ENCODE results near the gene AGER. TPM values are rescaled to one million over a fixed set of nuclear protein-coding genes. Genes with fewer than 3 reads are reported as not detected.

Gene AGER
- total and polyA plus RNA-seq, 9 donors = 3.4 to 12.8 (median 7.9) TPM

DNA sequence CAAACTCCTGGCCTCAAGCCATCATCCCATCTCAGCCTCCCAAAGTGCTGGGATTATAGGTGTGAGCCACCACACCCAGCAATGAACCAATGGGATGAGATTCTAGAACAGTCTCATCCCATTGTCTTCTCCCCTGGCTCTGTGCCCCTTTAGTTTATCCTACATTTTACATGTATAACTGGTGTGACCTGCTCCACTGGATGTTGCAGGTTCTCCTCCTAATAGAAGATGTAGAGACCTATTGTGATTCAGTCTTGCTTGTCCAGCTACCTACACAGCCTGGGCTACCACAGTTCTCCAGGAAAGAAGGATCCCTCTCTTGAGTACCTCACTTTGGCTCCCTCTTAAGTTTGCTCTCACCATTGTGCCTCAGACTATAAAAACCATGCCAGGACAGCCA lies 51.9 kb downstream of the AGER start:
- no peak overlapping the region for H3K4me3 ChIP-seq
- TF ChIP-seq POLR2A (IDR thresholded peaks at IDR 0.05) (no peak), EP300 (IDR thresholded peaks at IDR 0.05) (no peak)
- TF ChIP-seq, protein P1, sequence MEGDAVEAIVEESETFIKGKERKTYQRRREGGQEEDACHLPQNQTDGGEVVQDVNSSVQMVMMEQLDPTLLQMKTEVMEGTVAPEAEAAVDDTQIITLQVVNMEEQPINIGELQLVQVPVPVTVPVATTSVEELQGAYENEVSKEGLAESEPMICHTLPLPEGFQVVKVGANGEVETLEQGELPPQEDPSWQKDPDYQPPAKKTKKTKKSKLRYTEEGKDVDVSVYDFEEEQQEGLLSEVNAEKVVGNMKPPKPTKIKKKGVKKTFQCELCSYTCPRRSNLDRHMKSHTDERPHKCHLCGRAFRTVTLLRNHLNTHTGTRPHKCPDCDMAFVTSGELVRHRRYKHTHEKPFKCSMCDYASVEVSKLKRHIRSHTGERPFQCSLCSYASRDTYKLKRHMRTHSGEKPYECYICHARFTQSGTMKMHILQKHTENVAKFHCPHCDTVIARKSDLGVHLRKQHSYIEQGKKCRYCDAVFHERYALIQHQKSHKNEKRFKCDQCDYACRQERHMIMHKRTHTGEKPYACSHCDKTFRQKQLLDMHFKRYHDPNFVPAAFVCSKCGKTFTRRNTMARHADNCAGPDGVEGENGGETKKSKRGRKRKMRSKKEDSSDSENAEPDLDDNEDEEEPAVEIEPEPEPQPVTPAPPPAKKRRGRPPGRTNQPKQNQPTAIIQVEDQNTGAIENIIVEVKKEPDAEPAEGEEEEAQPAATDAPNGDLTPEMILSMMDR (IDR thresholded peaks at IDR 0.05) = no peak
- H3K36me3 ChIP-seq = no peaks in the 10 kb centered on the region
- no peaks in the 10 kb centered on the region for H3K9me3 ChIP-seq
- H3K27me3 ChIP-seq = no peaks in the 10 kb centered on the region
- peaks cover 14% of the 10 kb centered on the region for H3K4me1 ChIP-seq (ENCODE audit: insufficient read depth)
- intact Hi-C loops (cut with DNase I) = no loop called here
- no peak for DNase-seq
- H3K27ac ChIP-seq = no peak overlapping the region

DNA sequence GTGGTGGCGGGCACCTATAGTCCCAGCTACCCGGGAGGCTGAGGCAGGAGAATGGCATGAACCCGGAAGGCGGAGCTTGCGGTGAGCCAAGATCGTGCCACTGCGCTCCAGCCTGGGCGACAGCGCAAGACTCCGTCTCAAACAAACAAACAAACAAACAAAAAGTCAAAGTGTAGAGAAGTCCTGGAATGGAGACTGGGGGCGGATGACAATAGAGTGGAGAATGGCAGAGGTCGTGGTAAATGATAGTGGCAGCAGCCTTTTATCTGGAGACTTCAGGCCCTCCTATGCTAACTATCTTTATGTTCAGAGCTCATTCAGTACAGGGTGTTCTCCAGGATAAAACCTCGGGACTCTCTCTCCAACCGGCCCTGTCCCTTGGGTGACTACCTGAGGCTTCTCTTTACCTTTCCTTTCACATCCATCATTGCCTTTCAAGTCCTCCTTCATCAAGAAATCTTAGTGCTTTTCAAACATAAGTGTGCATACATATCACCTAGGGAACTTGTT lies 52.6 kb downstream of the AGER start:
- intact Hi-C loops (cut with DNase I) = no loop called here
- H3K36me3 ChIP-seq = no peaks in the 10 kb centered on the region
- TF ChIP-seq POLR2A (IDR thresholded peaks at IDR 0.05) = no peak
- TF ChIP-seq EP300 (IDR thresholded peaks at IDR 0.05) = no peak
- peaks cover 14% of the 10 kb centered on the region for H3K4me1 ChIP-seq (ENCODE audit: insufficient read depth)
- no peak for DNase-seq
- H3K4me3 ChIP-seq = no peak overlapping the region
- H3K27ac ChIP-seq = no peak overlapping the region
- H3K27me3 ChIP-seq = no peaks in the 10 kb centered on the region
- 91 to 93% (median 92%) methylated on average over 14 of the region's 14 CpGs for WGBS, 3 donors
- H3K9me3 ChIP-seq = no peaks in the 10 kb centered on the region

Small RNA genes lying within 50 kb of the gene (microRNA-seq; reads per million reads assigned to microRNA genes)
- gene MIR6721 (0 to 0.18 (median 0) reads per million in 3 donors), gene MIR6833 (0 to 0.32 (median 0) reads per million in 3 donors)

Small RNA genes lying within 50 kb of the gene (small RNA-seq; reads per million reads assigned to genes)
- gene AL662884.1 = not detected
- gene MIR6833 = not detected

Other genes starting within 250 kb of the AGER start
- gene CFB, start 238.2 kb downstream of the AGER start, total RNA-seq = 100 to 1,000 TPM in 1 of 7 donors, 10 to 100 TPM in 6; 11.3 to 231 (median 23.8) TPM
- 10 to 100 TPM; 19.1 to 20.4 TPM for gene CFB, start 238.2 kb downstream of the AGER start, polyA plus RNA-seq
- gene NELFE, start 225.3 kb downstream of the AGER start, total RNA-seq = 10 to 100 TPM; 59.2 to 75.0 (median 65.8) TPM
- gene NELFE, start 225.3 kb downstream of the AGER start, polyA plus RNA-seq = 10 to 100 TPM; 54.8 to 84.5 TPM
- 10 to 100 TPM; 37.2 to 59.4 (median 51.5) TPM for gene SKIC2, start 225.1 kb downstream of the AGER start, total RNA-seq
- 10 to 100 TPM; 24.6 to 36.3 TPM for gene SKIC2, start 225.1 kb downstream of the AGER start, polyA plus RNA-seq
- 10 to 100 TPM; 22.3 to 42.8 (median 26.7) TPM for gene DXO, start 212.1 kb downstream of the AGER start, total RNA-seq
- 10 to 100 TPM; 11.7 to 29.3 TPM for gene DXO, start 212.1 kb downstream of the AGER start, polyA plus RNA-seq
- 1,000 to 10,000 TPM in 1 of 7 donors, 100 to 1,000 TPM in 6; 147 to 1,617 (median 248) TPM for gene C4A, start 202.2 kb downstream of the AGER start, total RNA-seq
- 100 to 1,000 TPM; 114 to 324 TPM for gene C4A, start 202.2 kb downstream of the AGER start, polyA plus RNA-seq
- gene C4B, start 169.5 kb downstream of the AGER start, total RNA-seq = 1,000 to 10,000 TPM in 1 of 7 donors, 100 to 1,000 TPM in 6; 163 to 1,673 (median 271) TPM
- 100 to 1,000 TPM in 1 of 2 donors, 10 to 100 TPM in 1; 97.4 to 326 TPM for gene C4B, start 169.5 kb downstream of the AGER start, polyA plus RNA-seq
- 10 to 100 TPM in 1 of 7 donors, 1 to 10 TPM in 6; 2.4 to 21.7 (median 8.8) TPM for gene CYP21A2, start 145.8 kb downstream of the AGER start, total RNA-seq
- gene CYP21A2, start 145.8 kb downstream of the AGER start, polyA plus RNA-seq = 1 to 10 TPM; 1.9 to 4.8 TPM
- gene TNXB, start 74.9 kb downstream of the AGER start, total RNA-seq = 100 to 1,000 TPM in 6 of 7 donors, 10 to 100 TPM in 1; 58.5 to 334 (median 205) TPM
- gene TNXB, start 74.9 kb downstream of the AGER start, polyA plus RNA-seq = 100 to 1,000 TPM in 1 of 2 donors, 10 to 100 TPM in 1; 13.3 to 114 TPM
- 100 to 1,000 TPM in 1 of 7 donors, 10 to 100 TPM in 6; 27.8 to 100 (median 84.5) TPM for gene ATF6B, start 56.0 kb downstream of the AGER start, total RNA-seq
- 10 to 100 TPM; 37.9 to 70.3 TPM for gene ATF6B, start 56.0 kb downstream of the AGER start, polyA plus RNA-seq
- gene FKBPL, start 54.0 kb downstream of the AGER start, total RNA-seq = 1 to 10 TPM; 1.7 to 4.6 (median 4.1) TPM
- 1 to 10 TPM; 4.2 to 5.5 TPM for gene FKBPL, start 54.0 kb downstream of the AGER start, polyA plus RNA-seq
- gene PRRT1, start 32.3 kb downstream of the AGER start, total RNA-seq = 10 to 100 TPM in 5 of 7 donors, 1 to 10 TPM in 2; 2.4 to 44.1 (median 28.0) TPM
- gene PRRT1, start 32.3 kb downstream of the AGER start, polyA plus RNA-seq = 10 to 100 TPM; 16.3 to 27.7 TPM
- gene PPT2, start 30.1 kb downstream of the AGER start, total RNA-seq = 10 to 100 TPM; 33.5 to 63.9 (median 43.9) TPM
- 10 to 100 TPM; 34.4 to 53.1 TPM for gene PPT2, start 30.1 kb downstream of the AGER start, polyA plus RNA-seq
- 10 to 100 TPM; 11.8 to 47.3 (median 36.8) TPM for gene EGFL8, start 19.7 kb downstream of the AGER start, total RNA-seq
- gene EGFL8, start 19.7 kb downstream of the AGER start, polyA plus RNA-seq = 10 to 100 TPM; 29.8 to 36.7 TPM
- 10 to 100 TPM; 29.6 to 82.4 (median 60.6) TPM for gene AGPAT1, start 8.2 kb downstream of the AGER start, total RNA-seq
- gene AGPAT1, start 8.2 kb downstream of the AGER start, polyA plus RNA-seq = 10 to 100 TPM; 53.5 to 75.7 TPM
- gene RNF5, start 5.8 kb downstream of the AGER start, total RNA-seq = 10 to 100 TPM; 49.2 to 81.6 (median 75.4) TPM
- gene RNF5, start 5.8 kb downstream of the AGER start, polyA plus RNA-seq = 100 to 1,000 TPM in 1 of 2 donors, 10 to 100 TPM in 1; 88.6 to 103 TPM
- 100 to 1,000 TPM in 4 of 7 donors, 10 to 100 TPM in 3; 39.3 to 110 (median 100) TPM for gene PBX2, start 5.9 kb upstream of the AGER start, total RNA-seq
- gene PBX2, start 5.9 kb upstream of the AGER start, polyA plus RNA-seq = 10 to 100 TPM; 74.0 to 75.5 TPM
- gene GPSM3, start 8.4 kb upstream of the AGER start, total RNA-seq = 1 to 10 TPM; 3.1 to 8.4 (median 4.7) TPM
- 1 to 10 TPM; 5.4 to 8.7 TPM for gene GPSM3, start 8.4 kb upstream of the AGER start, polyA plus RNA-seq
- 10 to 100 TPM in 4 of 7 donors, 1 to 10 TPM in 3; 7.2 to 19.1 (median 10.7) TPM for gene NOTCH4, start 39.8 kb upstream of the AGER start, total RNA-seq
- gene NOTCH4, start 39.8 kb upstream of the AGER start, polyA plus RNA-seq = 10 to 100 TPM; 12.4 to 21.2 TPM
- not detected for gene TSBP1, start 187.7 kb upstream of the AGER start, total RNA-seq
- gene TSBP1, start 187.7 kb upstream of the AGER start, polyA plus RNA-seq = not detected
- gene BTNL2, start 222.9 kb upstream of the AGER start, total RNA-seq = not detected
- not detected for gene BTNL2, start 222.9 kb upstream of the AGER start, polyA plus RNA-seq